H1 (cell line): Measurements from ENCODE around the gene DDX42. TPM values are rescaled to one million over a fixed set of nuclear protein-coding genes. Genes with fewer than 3 reads are reported as not detected.

ENCODE experiments used
- CTCF ChIA-PET: fragments of 300-600 bp; sonication (Branson Sonifier 250); formaldehyde crosslinking; loops from one replicate; lab custom pipeline; 2021; ENCODE audit not compliant: partially characterized antibody; lab: Charles Lee
- POLR2A ChIA-PET: fragments of 300-600 bp; sonication (Branson Sonifier 250); formaldehyde crosslinking; loops from one replicate; lab custom pipeline; 2021; ENCODE audit warnings: inconsistent platforms; ENCODE audit not compliant: partially characterized antibody; lab: Charles Lee
- DNase-seq, 2 experiments: peaks; one replicate each; pipeline versions ENCODE4 v3.0.0 to v3.0.0-alpha.2; 2010 to 2022; ENCODE audit warnings: low spot score in 2 of 2, low read depth in 1 of 2, mixed read lengths in 1 of 2
- FAIRE-seq: peaks from 2 replicates; lab custom pipeline; 2011; peaks lifted over from hg19 to GRCh38; lab: Jason Lieb, UNC
- H2AFZ ChIP-seq: 2 replicates; pipeline ENCODE4 v1.8.1; 2012; ENCODE audit warnings: low read length, inconsistent platforms
- H2AK5ac ChIP-seq: 2 replicates; pipeline ENCODE4 v1.6.1; 2013; ENCODE audit warnings: low read depth, low read length
- H2BK120ac ChIP-seq: replicated peaks from 2 replicates; pipeline ENCODE3; 2013; ENCODE audit warnings: low read depth, low read length, inconsistent platforms
- H2BK12ac ChIP-seq: 2 replicates; pipeline ENCODE4 v1.6.1; 2013; ENCODE audit warnings: low read depth, low read length
- H2BK15ac ChIP-seq: 2 replicates; pipeline ENCODE4 v1.6.1; 2013; ENCODE audit warnings: low read length
- H2BK20ac ChIP-seq: 2 replicates; pipeline ENCODE4 v1.6.1; 2013; ENCODE audit warnings: low read length
- H2BK5ac ChIP-seq: 2 replicates; pipeline ENCODE4 v1.6.1; 2013; ENCODE audit warnings: low read depth, low read length
- H3K14ac ChIP-seq: 2 replicates; pipeline ENCODE4 v1.6.1; 2013; ENCODE audit warnings: inconsistent platforms; ENCODE audit not compliant: insufficient read length
- H3K18ac ChIP-seq: 2 replicates; pipeline ENCODE4 v1.6.1; 2013; ENCODE audit warnings: low read length; ENCODE audit errors: extremely low read depth
- H3K23ac ChIP-seq: 2 replicates; pipeline ENCODE4 v1.6.1; 2013; ENCODE audit warnings: inconsistent platforms; ENCODE audit not compliant: insufficient read length
- H3K23me2 ChIP-seq: 2 replicates; pipeline ENCODE4 v1.6.1; 2013; ENCODE audit warnings: low read depth, low read length
- H3K27ac ChIP-seq: 2 replicates; pipeline ENCODE4 v1.6.1; 2011; ENCODE audit warnings: low read depth, low read length, inconsistent platforms
- H3K27me3 ChIP-seq, 4 experiments: replicated peaks in 1 of 4; 1 replicate in 1 of 4; 2 replicates in 3 of 4; pipeline versions ENCODE4 v1.6.1 to v1.8.1; 2011 to 2013; ENCODE audit warnings: low read length in 3 of 4, mild to moderate bottlenecking in 3 of 4, inconsistent platforms in 2 of 4, mixed read lengths in 2 of 4, moderate library complexity in 1 of 4; ENCODE audit not compliant: control insufficient read depth in 3 of 4, insufficient read depth in 3 of 4; ENCODE audit errors: extremely low read depth in 1 of 4
- H3K36me3 ChIP-seq, 4 experiments: 2 replicates each; pipeline versions ENCODE4 v1.6.1 to v1.8.1; 2011 to 2013; ENCODE audit warnings: mild to moderate bottlenecking in 4 of 4, low read length in 3 of 4, moderate library complexity in 2 of 4, control low read depth in 1 of 4, inconsistent platforms in 1 of 4; ENCODE audit not compliant: insufficient read depth in 4 of 4, control insufficient read depth in 2 of 4
- H3K4ac ChIP-seq: replicated peaks from 2 replicates; pipeline ENCODE3; 2013; ENCODE audit warnings: low read length, low read depth, mixed read lengths, inconsistent platforms; ENCODE audit not compliant: insufficient read length
- H3K4me1 ChIP-seq, 4 experiments: replicated peaks in 1 of 4; 1 replicate in 1 of 4; 2 replicates in 3 of 4; pipeline versions ENCODE4 v1.6.1 to v1.8.1; 2011 to 2013; ENCODE audit warnings: low read length in 3 of 4, inconsistent platforms in 2 of 4, mixed read lengths in 1 of 4; ENCODE audit not compliant: insufficient read depth in 4 of 4, control insufficient read depth in 3 of 4
- H3K4me2 ChIP-seq, 2 experiments: 2 replicates each; pipeline versions ENCODE4 v1.6.1 to v1.8.1; 2011 to 2013; ENCODE audit warnings: low read depth in 2 of 2, low read length in 2 of 2, control low read depth in 1 of 2, inconsistent platforms in 1 of 2, mild to moderate bottlenecking in 1 of 2; ENCODE audit not compliant: insufficient read depth in 1 of 2
- H3K4me3 ChIP-seq, 4 experiments: fragments of 200-600, 300-600 bp in 1 of 4; sonication (generic), shearing (Covaris generic), sonication (Bioruptor Twin) in 1 of 4; 2 replicates each; pipeline versions ENCODE4 v1.5.1 to v1.8.1; 2011 to 2016; ENCODE audit warnings: low read length in 4 of 4, low read depth in 3 of 4, control low read depth in 2 of 4, inconsistent platforms in 2 of 4, mild to moderate bottlenecking in 2 of 4, mixed read lengths in 1 of 4, moderate library complexity in 1 of 4; ENCODE audit not compliant: insufficient read depth in 2 of 4; ENCODE audit errors: extremely low read depth in 1 of 4
- H3K56ac ChIP-seq: replicated peaks from 2 replicates; pipeline ENCODE3; 2013; ENCODE audit warnings: low read depth, mild to moderate bottlenecking, mixed read lengths, low read length, inconsistent platforms; ENCODE audit not compliant: insufficient read length
- H3K79me1 ChIP-seq: 2 replicates; pipeline ENCODE4 v1.6.1; 2013; ENCODE audit warnings: low read depth, low read length, control low read depth
- H3K79me2 ChIP-seq, 2 experiments: 2 replicates each; pipeline versions ENCODE4 v1.6.1 to v1.8.1; 2012 to 2013; ENCODE audit warnings: low read length in 2 of 2, mild to moderate bottlenecking in 2 of 2, inconsistent platforms in 1 of 2; ENCODE audit not compliant: insufficient read depth in 2 of 2, control insufficient read depth in 1 of 2
- H3K9ac ChIP-seq, 4 experiments: replicated peaks in 1 of 4; 1 replicate in 1 of 4; 2 replicates in 3 of 4; pipeline versions ENCODE4 v1.6.1 to v1.8.1; 2011 to 2013; ENCODE audit warnings: low read depth in 3 of 4, low read length in 3 of 4, control low read depth in 2 of 4, mild to moderate bottlenecking in 2 of 4, moderate library complexity in 2 of 4, inconsistent platforms in 1 of 4; ENCODE audit errors: extremely low read depth in 1 of 4
- H3K9me3 ChIP-seq, 2 experiments: 2 replicates each; pipeline versions ENCODE4 v1.6.1 to v1.8.1; 2012 to 2013; ENCODE audit warnings: mild to moderate bottlenecking in 2 of 2, moderate library complexity in 2 of 2, control low read depth in 1 of 2, inconsistent platforms in 1 of 2, low read depth in 1 of 2, low read length in 1 of 2, mixed read lengths in 1 of 2; ENCODE audit not compliant: insufficient read depth in 2 of 2
- H4K20me1 ChIP-seq, 2 experiments: replicated peaks in 1 of 2; 2 replicates each; pipeline versions ENCODE3 to v1.8.1; 2011 to 2013; ENCODE audit warnings: inconsistent platforms in 2 of 2, low read length in 2 of 2, mild to moderate bottlenecking in 1 of 2; ENCODE audit not compliant: insufficient read depth in 2 of 2, control insufficient read depth in 1 of 2
- H4K5ac ChIP-seq: 2 replicates; pipeline ENCODE4 v1.6.1; 2013; ENCODE audit warnings: low read length, low read depth, mixed read lengths, inconsistent platforms; ENCODE audit not compliant: insufficient read length
- H4K8ac ChIP-seq: 2 replicates; pipeline ENCODE4 v1.8.0; 2013; ENCODE audit warnings: mild to moderate bottlenecking, moderate library complexity, low read length, inconsistent platforms; ENCODE audit not compliant: insufficient read depth; ENCODE audit errors: extremely low read depth
- H4K91ac ChIP-seq: replicated peaks from 2 replicates; pipeline ENCODE3; 2013; ENCODE audit warnings: low read length, mixed read lengths, inconsistent platforms; ENCODE audit not compliant: insufficient read length
- BACH1 ChIP-seq: IDR thresholded peaks from 2 replicates; pipeline ENCODE4 v1.6.1; 2012; ENCODE audit warnings: low read length, improper control_type of control experiment
- JUN ChIP-seq: IDR thresholded peaks from 2 replicates; pipeline ENCODE4 v1.6.1; 2011; ENCODE audit warnings: low read depth, mild to moderate bottlenecking, improper control_type of control experiment, low read length
- KDM4A ChIP-seq: IDR thresholded peaks from one replicate; pipeline ENCODE4 v1.7.1; 2012; ENCODE audit warnings: low read depth, mild to moderate bottlenecking, moderate library complexity, low read length, inconsistent platforms; ENCODE audit not compliant: severe bottlenecking
- SAP30 ChIP-seq: fragments of 300-600 bp; sonication (generic); IDR thresholded peaks from 2 replicates; pipeline ENCODE4 v1.7.1; 2012; ENCODE audit warnings: low read length, moderate library complexity, mild to moderate bottlenecking, inconsistent platforms; ENCODE audit not compliant: insufficient read depth, insufficient replicate concordance
- SIN3A ChIP-seq, 2 experiments: IDR thresholded peaks in 1 of 2; conservative IDR thresholded peaks in 1 of 2; 2 replicates each; pipeline ENCODE4 v1.6.1; 2011 to 2012; ENCODE audit warnings: low read length in 2 of 2, improper control_type of control experiment in 1 of 2, low read depth in 1 of 2, mild to moderate bottlenecking in 1 of 2
- YY1 ChIP-seq: IDR thresholded peaks from 2 replicates; pipeline ENCODE4 v1.6.1; 2011; ENCODE audit warnings: low read depth, mild to moderate bottlenecking, low read length
- WGBS, 2 experiments: shearing (Covaris generic) in 1 of 2; methylation state at CpG; one replicate each; pipeline versions ENCODE4 v1.1.6 to v1.1.7; 2013 to 2015; ENCODE audit warnings: low lambda C conversion rate in 2 of 2, mixed read lengths in 2 of 2, inconsistent platforms in 1 of 2, low coverage in 1 of 2, missing lambda C conversion rate in 1 of 2; ENCODE audit not compliant: insufficient replicate concordance in 2 of 2, insufficient coverage in 1 of 2, insufficient read length in 1 of 2; ENCODE audit errors: extremely low coverage in 1 of 2, missing lambda C conversion rate in 1 of 2; 5-methylcytosine and 5-hydroxymethylcytosine counted together
- polyA plus RNA-seq, 7 experiments: library from polyadenylated mRNA; depleted of rRNA in 3 of 7; stranded (reverse) in 5 of 7; unstranded in 2 of 7; fragments of >200 nt in 5 of 7; fragments of 200-250 nt in 2 of 7; gene quantifications; 1 replicate in 5 of 7; 2 replicates in 1 of 7; 4 replicates in 1 of 7; pipeline versions ENCODE4 v1.2.1 to v1.2.3, GENCODE V29; 2011 to 2013; ENCODE audit warnings: missing spikeins in 2 of 7, mixed read lengths in 2 of 7
- total RNA-seq: library from RNA; stranded (reverse); fragmentation: NEBNext Ultra II Directional; extraction: Animal tissue kit (Norgen Biotek cat#: 25700); gene quantifications from 2 replicates; pipeline ENCODE4 v1.2.1, GENCODE V29; 2021

The DDX42 gene
- total and polyA plus RNA-seq, 2 of the 8 experiments (the other 6 are each of a cell fraction or from before 2014, with no cell fraction given): 40.6 to 114 TPM

GRCh38 chr17:63786971-63787711 is 13.2 kb downstream of the DDX42 start:
- Histone ChIP-seq H3K4ac (no peak overlapping the region), H3K14ac (no peak overlapping the region), H2BK120ac (no peak overlapping the region), H3K4me2 (no peak overlapping the region), H2AK5ac (no peak overlapping the region), H4K91ac (no peak overlapping the region), H3K9me3 (no peaks in the 10 kb centered on the region), H2BK5ac (no peak overlapping the region), H3K23me2 (no peaks in the 10 kb centered on the region), H2BK15ac (no peak overlapping the region), H3K27ac (no peak overlapping the region), H3K23ac (no peak overlapping the region), H4K20me1 (peaks cover 9 to 13% of the 10 kb centered on the region in 2 experiments), H2BK20ac (no peak overlapping the region), H3K18ac (no peak overlapping the region), H3K79me1 (peaks cover 3% of the 10 kb centered on the region; the same call in 1 of the 2 replicates), H3K79me2 (peaks cover 7 to 64% of the 10 kb centered on the region in 2 experiments), H3K56ac (no peak overlapping the region), H3K36me3 (peaks cover 8 to 64% (median 43%) of the 10 kb centered on the region in 4 experiments), H2AFZ (no peak overlapping the region), H2BK12ac (no peak overlapping the region), H3K9ac (no peak overlapping the region), H3K4me3 (no peak overlapping the region), H3K4me1 (no peaks in the 10 kb centered on the region), H4K5ac (no peak overlapping the region), H4K8ac (no peak overlapping the region), H3K27me3 (no peaks in the 10 kb centered on the region)
- WGBS, 2 experiments: 96% methylated on average over 13 of the region's 13 CpGs; no CpG with 5 or more reads in 1 of the 2 experiments
- FAIRE-seq (no peak), DNase-seq (no peak)
- ChIA-PET CTCF (no interaction called here), POLR2A (interaction anchor here (1.2 to 24.4 kb wide), 3 partner anchors 12 to 38 kb away, joined by 4 to 481 read pairs (median 102); partner anchors contain the start of genes CCDC47, DDX42, FTSJ3 and PSMC5)
- TF ChIP-seq SAP30: no peak
- TF ChIP-seq KDM4A: no peak
- no peak for TF ChIP-seq SIN3A (conservative IDR thresholded peaks at IDR 0.05 in 1 of 2, IDR thresholded peaks at IDR 0.05 in 1 of 2; ENCODE audit: low read depth in 1 of 2, low read length in 2 of 2)
- TF ChIP-seq JUN: no peak
- TF ChIP-seq YY1: no peak
- no peak for TF ChIP-seq BACH1
